Measurements from ENCODE around the gene TMEM40. TPM values are rescaled to one million over a fixed set of nuclear protein-coding genes. Genes with fewer than 3 reads are reported as not detected.

TMEM40 gene
- total RNA-seq, 5 donors from 2014 or later (not counting 1 experiment from before 2014, with no cell fraction given): not detected

GRCh38 chr3:12722226-12722625 is 36.8 kb downstream of the TMEM40 start:
- H3K27me3 Mint-ChIP-seq: peaks cover 0 to 3% of the 10 kb centered on the region in 2 donors
- H3K4me1 ChIP-seq (ENCODE audit: control insufficient read depth in 1 of 2, extremely low read depth in 1 of 2, insufficient read depth in 2 of 2, low read length in 2 of 2): peaks cover 0 to 10% of the 10 kb centered on the region in 2 experiments
- H3K36me3 ChIP-seq (ENCODE audit: control insufficient read depth in 2 of 2, extremely low read depth in 1 of 2, insufficient read depth in 1 of 2, low read length in 1 of 2): no peaks in the 10 kb centered on the region
- POLR2A ChIA-PET: no interaction called here
- CTCF ChIA-PET: no interaction called here
- H3K27me3 ChIP-seq (replicated peaks in 1 of 2; ENCODE audit: control insufficient read depth in 2 of 2, extremely low read depth in 1 of 2, insufficient read depth in 2 of 2, low read length in 1 of 2): peaks cover 0 to 4% of the 10 kb centered on the region in 2 experiments
- no peaks in the 10 kb centered on the region for H3K9me3 Mint-ChIP-seq
- no peak overlapping the region for H3K4me3 ChIP-seq (ENCODE audit: control insufficient read depth in 1 of 2, extremely low read depth in 1 of 2, low read length in 1 of 2)
- DNase-seq (no peak), ATAC-seq (replicated peaks in 1 of 4) (no peak)
- H3K27ac ChIP-seq (ENCODE audit: low read length): no peak overlapping the region
- H3K27ac Mint-ChIP-seq: no peak overlapping the region
- no peak overlapping the region for H3K4me3 Mint-ChIP-seq
- no peaks in the 10 kb centered on the region for H3K9me3 ChIP-seq
- WGBS (ENCODE audit: insufficient coverage): 100% methylated on average over 1 of the region's 3 CpGs
- H3K4me1 Mint-ChIP-seq: peaks cover 8 to 19% (median 13%) of the 10 kb centered on the region in 3 donors
- H3K36me3 Mint-ChIP-seq: no peaks in the 10 kb centered on the region

- ATAC-seq (replicated peaks in 1 of 4) (peak; percentile 89 to 97 (median 96)), DNase-seq (peak; percentile 26 to 88 (median 67))
- Mint-ChIP-seq H3K4me3 (peak overlapping the region; percentile 50 to 62 (median 60)), H3K27ac (peak overlapping the region in 1 of 2 donors; percentile 39), H3K9me3 (no peaks in the 10 kb centered on the region), H3K4me1 (peaks cover 8 to 19% (median 13%) of the 10 kb centered on the region in 3 donors), H3K27me3 (peaks cover 0 to 3% of the 10 kb centered on the region in 2 donors), H3K36me3 (no peaks in the 10 kb centered on the region)
- no peak overlapping the region for H3K4me3 ChIP-seq (ENCODE audit: control insufficient read depth in 1 of 2, extremely low read depth in 1 of 2, low read length in 1 of 2)
- H3K36me3 ChIP-seq (ENCODE audit: control insufficient read depth in 2 of 2, extremely low read depth in 1 of 2, insufficient read depth in 1 of 2, low read length in 1 of 2): no peaks in the 10 kb centered on the region
- H3K9me3 ChIP-seq: no peaks in the 10 kb centered on the region
- peaks cover 0 to 4% of the 10 kb centered on the region in 2 experiments for H3K27me3 ChIP-seq (replicated peaks in 1 of 2; ENCODE audit: control insufficient read depth in 2 of 2, extremely low read depth in 1 of 2, insufficient read depth in 2 of 2, low read length in 1 of 2)
- no peak overlapping the region for H3K27ac ChIP-seq (ENCODE audit: low read length)
- CTCF ChIA-PET: interaction anchor here (0.5 to 1.7 kb wide), 7 partner anchors 10 to 878 kb away, joined by 4 to 7 read pairs (median 6); no protein-coding TSS in a partner anchor
- 7% methylated on average over 10 of the region's 17 CpGs for WGBS (ENCODE audit: insufficient coverage)
- H3K4me1 ChIP-seq (ENCODE audit: control insufficient read depth in 1 of 2, extremely low read depth in 1 of 2, insufficient read depth in 2 of 2, low read length in 2 of 2): peaks cover 0 to 10% of the 10 kb centered on the region in 2 experiments
- POLR2A ChIA-PET: interaction anchor here (0.7 to 1.0 kb wide), 4 partner anchors 56 to 584 kb away, joined by 3 to 16 read pairs (median 8); partner anchors contain the start of gene RAF1 (in 1 of the 2)
Measured at GRCh38 chr3:12719984-12720898, 38.8 kb downstream of the TMEM40 start.

- no peak for ATAC-seq (replicated peaks in 1 of 4)
- H3K4me1 Mint-ChIP-seq: peaks cover 8 to 17% (median 13%) of the 10 kb centered on the region in 3 donors
- CTCF ChIA-PET: interaction anchor here (0.5 to 1.7 kb wide), 5 partner anchors 10 to 878 kb away, joined by 4 to 7 read pairs (median 6); no protein-coding TSS in a partner anchor
Measured at GRCh38 chr3:12719541-12719940, 39.5 kb downstream of the TMEM40 start.

GRCh38 chr3:12716605-12717151 is 42.4 kb downstream of the TMEM40 start:
- H3K4me3 Mint-ChIP-seq: no peak overlapping the region
- no peak for ATAC-seq (replicated peaks in 1 of 4)
- POLR2A ChIA-PET: no interaction called here
- no peak for DNase-seq
- H3K27me3 ChIP-seq (replicated peaks in 1 of 2; ENCODE audit: control insufficient read depth in 2 of 2, extremely low read depth in 1 of 2, insufficient read depth in 2 of 2, low read length in 1 of 2): peaks cover 0 to 4% of the 10 kb centered on the region in 2 experiments
- H3K4me1 Mint-ChIP-seq: peaks cover 8 to 14% (median 13%) of the 10 kb centered on the region in 3 donors
- no peaks in the 10 kb centered on the region for H3K36me3 ChIP-seq (ENCODE audit: control insufficient read depth in 2 of 2, extremely low read depth in 1 of 2, insufficient read depth in 1 of 2, low read length in 1 of 2)
- no CpG with 5 or more reads among the region's 3 CpGs for WGBS (ENCODE audit: insufficient coverage)
- H3K4me3 ChIP-seq (ENCODE audit: control insufficient read depth in 1 of 2, extremely low read depth in 1 of 2, low read length in 1 of 2): no peak overlapping the region
- H3K27me3 Mint-ChIP-seq: no peaks in the 10 kb centered on the region
- CTCF ChIA-PET: interaction anchor here (0.6 to 1.0 kb wide), 2 partner anchors 10 to 52 kb away, joined by 3 to 4 read pairs; no protein-coding TSS in a partner anchor
- H3K27ac ChIP-seq (ENCODE audit: low read length): no peak overlapping the region
- peaks cover 0 to 10% of the 10 kb centered on the region in 2 experiments for H3K4me1 ChIP-seq (ENCODE audit: control insufficient read depth in 1 of 2, extremely low read depth in 1 of 2, insufficient read depth in 2 of 2, low read length in 2 of 2)
- no peaks in the 10 kb centered on the region for H3K9me3 Mint-ChIP-seq
- H3K27ac Mint-ChIP-seq: no peak overlapping the region
- no peaks in the 10 kb centered on the region for H3K36me3 Mint-ChIP-seq
- no peaks in the 10 kb centered on the region for H3K9me3 ChIP-seq

More at GRCh38 chr3:12719541-12719940, 39.5 kb downstream of the TMEM40 start:
- Histone ChIP-seq H3K9me3 (no peaks in the 10 kb centered on the region), H3K36me3 (ENCODE audit: control insufficient read depth in 2 of 2, extremely low read depth in 1 of 2, insufficient read depth in 1 of 2, low read length in 1 of 2) (no peaks in the 10 kb centered on the region), H3K27me3 (replicated peaks in 1 of 2; ENCODE audit: control insufficient read depth in 2 of 2, extremely low read depth in 1 of 2, insufficient read depth in 2 of 2, low read length in 1 of 2) (peaks cover 0 to 4% of the 10 kb centered on the region in 2 experiments), H3K4me3 (ENCODE audit: control insufficient read depth in 1 of 2, extremely low read depth in 1 of 2, low read length in 1 of 2) (no peak overlapping the region), H3K27ac (ENCODE audit: low read length) (no peak overlapping the region), H3K4me1 (ENCODE audit: control insufficient read depth in 1 of 2, extremely low read depth in 1 of 2, insufficient read depth in 2 of 2, low read length in 2 of 2) (peaks cover 0 to 10% of the 10 kb centered on the region in 2 experiments)
- Mint-ChIP-seq H3K27me3 (peaks cover 0 to under 1% of the 10 kb centered on the region in 2 donors), H3K4me3 (peak overlapping the region; percentile 50 to 62 (median 60)), H3K27ac (no peak overlapping the region), H3K9me3 (no peaks in the 10 kb centered on the region), H3K36me3 (no peaks in the 10 kb centered on the region)
- no CpG with 5 or more reads among the region's 7 CpGs for WGBS (ENCODE audit: insufficient coverage)
- POLR2A ChIA-PET: interaction anchor here in 1 of 2 donors (0.7 kb wide), 1 partner anchor 58 kb away, joined by 3 read pairs; no protein-coding TSS in a partner anchor
- DNase-seq: no peak

GRCh38 chr3:12714278-12714677 is 44.8 kb downstream of the TMEM40 start:
- H3K4me3 Mint-ChIP-seq: no peak overlapping the region
- Histone ChIP-seq H3K4me3 (ENCODE audit: control insufficient read depth in 1 of 2, extremely low read depth in 1 of 2, low read length in 1 of 2) (no peak overlapping the region), H3K36me3 (ENCODE audit: control insufficient read depth in 2 of 2, extremely low read depth in 1 of 2, insufficient read depth in 1 of 2, low read length in 1 of 2) (no peaks in the 10 kb centered on the region), H3K27me3 (replicated peaks in 1 of 2; ENCODE audit: control insufficient read depth in 2 of 2, extremely low read depth in 1 of 2, insufficient read depth in 2 of 2, low read length in 1 of 2) (peaks cover 0 to 7% of the 10 kb centered on the region in 2 experiments), H3K4me1 (ENCODE audit: control insufficient read depth in 1 of 2, extremely low read depth in 1 of 2, insufficient read depth in 2 of 2, low read length in 2 of 2) (no peaks in the 10 kb centered on the region), H3K9me3 (no peaks in the 10 kb centered on the region), H3K27ac (ENCODE audit: low read length) (no peak overlapping the region)
- no peak overlapping the region for H3K27ac Mint-ChIP-seq
- no CpG with 5 or more reads among the region's 4 CpGs for WGBS (ENCODE audit: insufficient coverage)
- ChIA-PET POLR2A (interaction anchor here in 1 of 2 donors (0.6 kb wide), 1 partner anchor 91 kb away, joined by 3 read pairs; no protein-coding TSS in a partner anchor), CTCF (interaction anchor here in 1 of 2 donors (0.8 kb wide), 1 partner anchor 66 kb away, joined by 3 read pairs; no protein-coding TSS in a partner anchor)
- peaks cover 0 to 1% (median 0%) of the 10 kb centered on the region in 3 donors for H3K4me1 Mint-ChIP-seq
- DNase-seq: no peak
- no peaks in the 10 kb centered on the region for H3K9me3 Mint-ChIP-seq
- no peak for ATAC-seq (replicated peaks in 1 of 4)
- H3K36me3 Mint-ChIP-seq: no peaks in the 10 kb centered on the region
- H3K27me3 Mint-ChIP-seq: peaks cover 0 to 2% of the 10 kb centered on the region in 2 donors

GRCh38 chr3:12710062-12710461 is 49.0 kb downstream of the TMEM40 start:
- ATAC-seq (replicated peaks in 1 of 4) (no peak), DNase-seq (no peak)
- no peaks in the 10 kb centered on the region for H3K4me1 ChIP-seq (ENCODE audit: control insufficient read depth in 1 of 2, extremely low read depth in 1 of 2, insufficient read depth in 2 of 2, low read length in 2 of 2)
- no peaks in the 10 kb centered on the region for H3K9me3 ChIP-seq
- H3K36me3 Mint-ChIP-seq: no peaks in the 10 kb centered on the region
- H3K27me3 ChIP-seq (replicated peaks in 1 of 2; ENCODE audit: control insufficient read depth in 2 of 2, extremely low read depth in 1 of 2, insufficient read depth in 2 of 2, low read length in 1 of 2): peaks cover 0 to 10% of the 10 kb centered on the region in 2 experiments
- H3K4me3 Mint-ChIP-seq: no peak overlapping the region
- no peak overlapping the region for H3K4me3 ChIP-seq (ENCODE audit: control insufficient read depth in 1 of 2, extremely low read depth in 1 of 2, low read length in 1 of 2)
- H3K27ac Mint-ChIP-seq: no peak overlapping the region
- H3K27ac ChIP-seq (ENCODE audit: low read length): no peak overlapping the region
- no peaks in the 10 kb centered on the region for H3K9me3 Mint-ChIP-seq
- CTCF ChIA-PET: interaction anchor here in 1 of 2 donors (0.6 to 0.7 kb wide), 2 partner anchors 10 to 11 kb away, joined by 4 to 6 read pairs; no protein-coding TSS in a partner anchor
- no peaks in the 10 kb centered on the region for H3K36me3 ChIP-seq (ENCODE audit: control insufficient read depth in 2 of 2, extremely low read depth in 1 of 2, insufficient read depth in 1 of 2, low read length in 1 of 2)
- 56% methylated on average over 2 of the region's 4 CpGs for WGBS (ENCODE audit: insufficient coverage)
- POLR2A ChIA-PET: no interaction called here
- peaks cover 4 to 10% of the 10 kb centered on the region in 2 donors for H3K27me3 Mint-ChIP-seq
- H3K4me1 Mint-ChIP-seq: no peaks in the 10 kb centered on the region

Data from T-cell (primary cell).